ENCODE data around the gene NRXN3.

NRXN3 gene

GRCh38 chr14:78704965-78705364, 534.8 kb downstream of the NRXN3 start:
- no peaks in the 10 kb centered on the region for H3K4me1 ChIP-seq (ENCODE audit: control insufficient read depth, insufficient read depth, low read length)
- H3K36me3 ChIP-seq (ENCODE audit: insufficient read depth, low read length) = no peaks in the 10 kb centered on the region
- no peaks in the 10 kb centered on the region for H3K9me3 ChIP-seq (replicated peaks; ENCODE audit: low read length)
- H3K4me3 ChIP-seq (ENCODE audit: low read length) = no peak overlapping the region
- no peaks in the 10 kb centered on the region for H3K27me3 ChIP-seq (ENCODE audit: control insufficient read depth, insufficient read depth, low read length)
- H3K9ac ChIP-seq (ENCODE audit: low read depth, low read length) = no peak overlapping the region
- no peak overlapping the region for H3K4me2 ChIP-seq (ENCODE audit: low read length)

GRCh38 chr14:78705989-78706388, 535.8 kb downstream of the NRXN3 start:
- H3K4me1 ChIP-seq (ENCODE audit: control insufficient read depth, insufficient read depth, low read length) = no peaks in the 10 kb centered on the region
- no peak overlapping the region for H3K4me3 ChIP-seq (ENCODE audit: low read length)

GRCh38 chr14:78709795-78710557, 539.8 kb downstream of the NRXN3 start:
- Histone ChIP-seq H3K9ac (ENCODE audit: low read depth, low read length) (no peak overlapping the region), H3K4me2 (ENCODE audit: low read length) (no peak overlapping the region), H3K4me1 (ENCODE audit: control insufficient read depth, insufficient read depth, low read length) (no peaks in the 10 kb centered on the region), H3K36me3 (ENCODE audit: insufficient read depth, low read length) (no peaks in the 10 kb centered on the region), H3K9me3 (replicated peaks; ENCODE audit: low read length) (no peaks in the 10 kb centered on the region), H3K27me3 (ENCODE audit: control insufficient read depth, insufficient read depth, low read length) (no peaks in the 10 kb centered on the region), H3K4me3 (ENCODE audit: low read length) (no peak overlapping the region)

More at GRCh38 chr14:78705989-78706388, 535.8 kb downstream of the NRXN3 start:
- H3K27me3 ChIP-seq (ENCODE audit: control insufficient read depth, insufficient read depth, low read length) = no peaks in the 10 kb centered on the region
- no peaks in the 10 kb centered on the region for H3K9me3 ChIP-seq (replicated peaks; ENCODE audit: low read length)
- no peak overlapping the region for H3K4me2 ChIP-seq (ENCODE audit: low read length)
- H3K36me3 ChIP-seq (ENCODE audit: insufficient read depth, low read length) = no peaks in the 10 kb centered on the region
- no peak overlapping the region for H3K9ac ChIP-seq (ENCODE audit: low read depth, low read length)

GRCh38 chr14:78710963-78711362, 540.8 kb downstream of the NRXN3 start:
- H3K27me3 ChIP-seq (ENCODE audit: control insufficient read depth, insufficient read depth, low read length) = no peaks in the 10 kb centered on the region

GRCh38 chr14:78713716-78714115, 543.5 kb downstream of the NRXN3 start:
- Histone ChIP-seq H3K4me3 (ENCODE audit: low read length) (no peak overlapping the region), H3K4me1 (ENCODE audit: control insufficient read depth, insufficient read depth, low read length) (no peaks in the 10 kb centered on the region), H3K9ac (ENCODE audit: low read depth, low read length) (no peak overlapping the region), H3K4me2 (ENCODE audit: low read length) (no peak overlapping the region), H3K9me3 (replicated peaks; ENCODE audit: low read length) (no peaks in the 10 kb centered on the region), H3K36me3 (ENCODE audit: insufficient read depth, low read length) (no peaks in the 10 kb centered on the region), H3K27me3 (ENCODE audit: control insufficient read depth, insufficient read depth, low read length) (no peaks in the 10 kb centered on the region)

More at GRCh38 chr14:78710963-78711362, 540.8 kb downstream of the NRXN3 start:
- Histone ChIP-seq H3K4me2 (ENCODE audit: low read length) (no peak overlapping the region), H3K9ac (ENCODE audit: low read depth, low read length) (no peak overlapping the region), H3K36me3 (ENCODE audit: insufficient read depth, low read length) (no peaks in the 10 kb centered on the region), H3K9me3 (replicated peaks; ENCODE audit: low read length) (no peaks in the 10 kb centered on the region), H3K4me3 (ENCODE audit: low read length) (no peak overlapping the region), H3K4me1 (ENCODE audit: control insufficient read depth, insufficient read depth, low read length) (no peaks in the 10 kb centered on the region)

- H3K9ac ChIP-seq (ENCODE audit: low read depth, low read length) = no peak overlapping the region
- H3K27me3 ChIP-seq (ENCODE audit: control insufficient read depth, insufficient read depth, low read length) = no peaks in the 10 kb centered on the region
- no peaks in the 10 kb centered on the region for H3K4me1 ChIP-seq (ENCODE audit: control insufficient read depth, insufficient read depth, low read length)
- no peaks in the 10 kb centered on the region for H3K9me3 ChIP-seq (replicated peaks; ENCODE audit: low read length)
- no peaks in the 10 kb centered on the region for H3K36me3 ChIP-seq (ENCODE audit: insufficient read depth, low read length)
- no peak overlapping the region for H3K4me2 ChIP-seq (ENCODE audit: low read length)
- no peak overlapping the region for H3K4me3 ChIP-seq (ENCODE audit: low read length)
Measured at GRCh38 chr14:78714711-78715110, 544.5 kb downstream of the NRXN3 start.

- Histone ChIP-seq H3K36me3 (ENCODE audit: insufficient read depth, low read length) (no peaks in the 10 kb centered on the region), H3K27me3 (ENCODE audit: control insufficient read depth, insufficient read depth, low read length) (no peaks in the 10 kb centered on the region), H3K4me1 (ENCODE audit: control insufficient read depth, insufficient read depth, low read length) (no peaks in the 10 kb centered on the region), H3K9ac (ENCODE audit: low read depth, low read length) (no peak overlapping the region), H3K9me3 (replicated peaks; ENCODE audit: low read length) (no peaks in the 10 kb centered on the region), H3K4me3 (ENCODE audit: low read length) (no peak overlapping the region), H3K4me2 (ENCODE audit: low read length) (no peak overlapping the region)
Measured at GRCh38 chr14:78721756-78722480, 551.7 kb downstream of the NRXN3 start.

- H3K4me3 ChIP-seq (ENCODE audit: low read length) = no peak overlapping the region
- no peak overlapping the region for H3K4me2 ChIP-seq (ENCODE audit: low read length)
- no peaks in the 10 kb centered on the region for H3K27me3 ChIP-seq (ENCODE audit: control insufficient read depth, insufficient read depth, low read length)
- H3K4me1 ChIP-seq (ENCODE audit: control insufficient read depth, insufficient read depth, low read length) = no peaks in the 10 kb centered on the region
- no peaks in the 10 kb centered on the region for H3K9me3 ChIP-seq (replicated peaks; ENCODE audit: low read length)
- H3K36me3 ChIP-seq (ENCODE audit: insufficient read depth, low read length) = no peaks in the 10 kb centered on the region
- H3K9ac ChIP-seq (ENCODE audit: low read depth, low read length) = no peak overlapping the region
Measured at GRCh38 chr14:78725086-78725485, 554.9 kb downstream of the NRXN3 start.

- Histone ChIP-seq H3K4me1 (ENCODE audit: control insufficient read depth, insufficient read depth, low read length) (no peaks in the 10 kb centered on the region), H3K36me3 (ENCODE audit: insufficient read depth, low read length) (no peaks in the 10 kb centered on the region), H3K9me3 (replicated peaks; ENCODE audit: low read length) (no peaks in the 10 kb centered on the region), H3K4me2 (ENCODE audit: low read length) (no peak overlapping the region), H3K27me3 (ENCODE audit: control insufficient read depth, insufficient read depth, low read length) (no peaks in the 10 kb centered on the region), H3K4me3 (ENCODE audit: low read length) (no peak overlapping the region), H3K9ac (ENCODE audit: low read depth, low read length) (no peak overlapping the region)
Measured at GRCh38 chr14:78737116-78737515, 566.9 kb downstream of the NRXN3 start.

- Histone ChIP-seq H3K27me3 (ENCODE audit: control insufficient read depth, insufficient read depth, low read length) (no peaks in the 10 kb centered on the region), H3K36me3 (ENCODE audit: insufficient read depth, low read length) (no peaks in the 10 kb centered on the region)
Measured at GRCh38 chr14:78737601-78738000, 567.4 kb downstream of the NRXN3 start.

GRCh38 chr14:78746086-78746595, 576.0 kb downstream of the NRXN3 start:
- Histone ChIP-seq H3K36me3 (ENCODE audit: insufficient read depth, low read length) (no peaks in the 10 kb centered on the region), H3K27me3 (ENCODE audit: control insufficient read depth, insufficient read depth, low read length) (no peaks in the 10 kb centered on the region)

More at GRCh38 chr14:78737601-78738000, 567.4 kb downstream of the NRXN3 start:
- H3K9me3 ChIP-seq (replicated peaks; ENCODE audit: low read length) = no peaks in the 10 kb centered on the region
- H3K9ac ChIP-seq (ENCODE audit: low read depth, low read length) = no peak overlapping the region
- no peaks in the 10 kb centered on the region for H3K4me1 ChIP-seq (ENCODE audit: control insufficient read depth, insufficient read depth, low read length)
- no peak overlapping the region for H3K4me2 ChIP-seq (ENCODE audit: low read length)
- no peak overlapping the region for H3K4me3 ChIP-seq (ENCODE audit: low read length)

More at GRCh38 chr14:78746086-78746595, 576.0 kb downstream of the NRXN3 start:
- no peak overlapping the region for H3K4me2 ChIP-seq (ENCODE audit: low read length)
- no peak overlapping the region for H3K4me3 ChIP-seq (ENCODE audit: low read length)
- H3K4me1 ChIP-seq (ENCODE audit: control insufficient read depth, insufficient read depth, low read length) = no peaks in the 10 kb centered on the region
- H3K9ac ChIP-seq (ENCODE audit: low read depth, low read length) = no peak overlapping the region
- H3K9me3 ChIP-seq (replicated peaks; ENCODE audit: low read length) = no peaks in the 10 kb centered on the region
